PC-9 (cell line): ENCODE measurements around the gene MCRIP1. TPM values are rescaled to one million over a fixed set of nuclear protein-coding genes. Genes with fewer than 3 reads are reported as not detected.

Experiments
- BruUV-seq: library from RNA; stranded (reverse); fragments of 400-500 nt; replicated peaks from 2 replicates; lab custom pipeline; 2021; lab: Mats Ljungman, UMichigan
- CTCF ChIA-PET: fragments of 300-600 bp; sonication (Branson Sonifier 250); formaldehyde crosslinking; loops from one replicate; lab custom pipeline; 2022; ENCODE audit warnings: antibody characterized with exemption; lab: Charles Lee
- POLR2A ChIA-PET: fragments of 300-600 bp; sonication (Branson Sonifier 250); formaldehyde crosslinking; loops from one replicate; lab custom pipeline; 2022; ENCODE audit warnings: antibody characterized with exemption; ENCODE audit not compliant: unreplicated experiment; lab: Charles Lee
- DNase-seq, 2 experiments: peaks; one replicate each; pipeline versions ENCODE4 v3.0.0 to v3.0.0-alpha.2; 2015 to 2022; ENCODE audit warnings: mixed read lengths in 1 of 2
- H2AFZ ChIP-seq: fragments of 200-600 bp; sonication (generic); 2 replicates; pipeline ENCODE4 v1.8.1; 2017; ENCODE audit warnings: antibody characterized with exemption
- H3F3A ChIP-seq: fragments of 200-600 bp; sonication (generic); 2 replicates; pipeline ENCODE4 v1.8.1; 2017; ENCODE audit warnings: antibody characterized with exemption, mild to moderate bottlenecking, low read depth; ENCODE audit not compliant: insufficient read depth
- H3K27ac ChIP-seq: fragments of 200-600 bp; sonication (generic); 2 replicates; pipeline ENCODE4 v1.6.1; 2016; ENCODE audit warnings: mixed run types
- H3K27me3 ChIP-seq: fragments of 200-600 bp; sonication (generic); 2 replicates; pipeline ENCODE4 v1.6.1; 2016; ENCODE audit warnings: low read depth, mixed run types; ENCODE audit not compliant: insufficient read depth
- H3K36me3 ChIP-seq: fragments of 200-600 bp; sonication (generic); 2 replicates; pipeline ENCODE4 v1.6.1; 2016; ENCODE audit warnings: low read depth, mixed run types
- H3K4me1 ChIP-seq: fragments of 200-600 bp; sonication (generic); replicated peaks from 2 replicates; pipeline ENCODE4 v1.6.1; 2016; ENCODE audit warnings: mixed run types; ENCODE audit not compliant: insufficient read depth
- H3K4me2 ChIP-seq: fragments of 200-600 bp; sonication (generic); 2 replicates; pipeline ENCODE4 v1.6.1; 2017; ENCODE audit warnings: mixed run types
- H3K4me3 ChIP-seq: fragments of 200-600 bp; sonication (generic); 2 replicates; pipeline ENCODE4 v1.6.1; 2016; ENCODE audit warnings: mixed run types
- H3K79me2 ChIP-seq: fragments of 200-600 bp; sonication (generic); 2 replicates; pipeline ENCODE4 v1.6.1; 2017; ENCODE audit warnings: low read depth, mixed run types
- H3K9me2 ChIP-seq: fragments of 200-600 bp; sonication (generic); 2 replicates; pipeline ENCODE4 v1.8.1; 2017; ENCODE audit warnings: mild to moderate bottlenecking; ENCODE audit not compliant: insufficient read depth
- H3K9me3 ChIP-seq: fragments of 200-600 bp; sonication (generic); 2 replicates; pipeline ENCODE4 v1.8.1; 2016; ENCODE audit warnings: low read depth; ENCODE audit not compliant: insufficient read depth
- H4K20me1 ChIP-seq: fragments of 200-600 bp; sonication (generic); 2 replicates; pipeline ENCODE4 v1.8.1; 2017; ENCODE audit not compliant: insufficient read depth
- EZH2 ChIP-seq: fragments of 200-600 bp; sonication (generic); IDR thresholded peaks from 2 replicates; pipeline ENCODE4 v1.8.0; 2017; ENCODE audit warnings: antibody characterized with exemption, low read depth
- intact Hi-C: fragments of 100-400 bp; cut with micrococcal nuclease; formaldehyde crosslinking; loops from one replicate; pipeline ENCODE4 v1.10.0; 2022; ENCODE audit not compliant: unreplicated experiment
- total RNA-seq: library from RNA; stranded (reverse); gene quantifications from 2 replicates; pipeline ENCODE4 v1.2.3, GENCODE V29; 2021
- TF ChIP-seq, protein P1 (sequence below): fragments of 200-600 bp; sonication (generic); conservative IDR thresholded peaks from 2 replicates; pipeline ENCODE4 v1.6.1; 2017; ENCODE audit warnings: mixed run types, antibody characterized with exemption, mild to moderate bottlenecking, moderate library complexity

Gene MCRIP1
- total RNA-seq, 1 experiment from 2014 or later = 53.8 TPM

DNA sequence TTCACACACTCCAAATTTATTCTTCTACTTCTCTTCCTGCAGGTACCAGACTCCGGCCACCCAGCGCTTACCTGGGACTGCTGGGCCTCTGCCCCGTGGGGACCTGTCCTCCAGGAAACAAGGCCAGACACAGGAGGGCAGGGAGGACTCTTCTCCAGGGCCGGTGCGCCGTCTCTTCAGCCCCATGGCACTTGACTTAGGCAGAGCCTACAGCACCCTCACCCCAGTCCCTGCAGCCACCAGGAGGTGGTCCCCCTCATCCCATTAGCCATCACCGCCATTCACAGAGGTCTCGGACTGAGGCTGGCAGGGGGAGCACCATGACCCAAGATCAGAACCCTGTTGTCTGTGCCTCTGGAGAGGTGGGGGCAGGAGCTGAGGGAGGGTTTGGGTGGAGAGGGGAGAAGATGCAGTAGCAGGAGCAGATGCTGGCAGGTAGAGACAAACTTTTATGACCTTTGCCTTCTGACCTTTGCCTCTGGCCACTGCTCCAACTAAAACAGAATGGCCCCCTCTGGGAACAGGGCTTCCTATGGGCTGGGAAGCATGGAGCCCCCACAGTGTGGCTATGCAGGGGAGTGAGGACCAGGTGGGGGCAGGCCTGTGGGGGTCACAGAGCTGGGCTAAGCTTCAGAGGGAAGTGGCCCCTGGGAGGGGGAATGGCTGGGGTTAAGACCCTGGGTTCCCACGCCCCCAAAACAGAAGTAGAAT is 30.9 kb downstream of the MCRIP1 start:
- Histone ChIP-seq H3K27me3 (peaks cover 25% of the 10 kb centered on the region; the same call in 1 of the 2 replicates), H3K4me3 (no peak overlapping the region), H3K9me3 (no peaks in the 10 kb centered on the region), H2AFZ (no peak overlapping the region), H3K4me2 (no peak overlapping the region), H4K20me1 (no peaks in the 10 kb centered on the region), H3K79me2 (no peaks in the 10 kb centered on the region), H3F3A (no peaks in the 10 kb centered on the region), H3K27ac (no peak overlapping the region), H3K36me3 (no peaks in the 10 kb centered on the region), H3K4me1 (no peaks in the 10 kb centered on the region), H3K9me2 (no peaks in the 10 kb centered on the region)
- DNase-seq = no peak
- POLR2A ChIA-PET = no interaction called here
- CTCF ChIA-PET = no interaction called here
- no peak for TF ChIP-seq EZH2
- TF ChIP-seq, protein P1, sequence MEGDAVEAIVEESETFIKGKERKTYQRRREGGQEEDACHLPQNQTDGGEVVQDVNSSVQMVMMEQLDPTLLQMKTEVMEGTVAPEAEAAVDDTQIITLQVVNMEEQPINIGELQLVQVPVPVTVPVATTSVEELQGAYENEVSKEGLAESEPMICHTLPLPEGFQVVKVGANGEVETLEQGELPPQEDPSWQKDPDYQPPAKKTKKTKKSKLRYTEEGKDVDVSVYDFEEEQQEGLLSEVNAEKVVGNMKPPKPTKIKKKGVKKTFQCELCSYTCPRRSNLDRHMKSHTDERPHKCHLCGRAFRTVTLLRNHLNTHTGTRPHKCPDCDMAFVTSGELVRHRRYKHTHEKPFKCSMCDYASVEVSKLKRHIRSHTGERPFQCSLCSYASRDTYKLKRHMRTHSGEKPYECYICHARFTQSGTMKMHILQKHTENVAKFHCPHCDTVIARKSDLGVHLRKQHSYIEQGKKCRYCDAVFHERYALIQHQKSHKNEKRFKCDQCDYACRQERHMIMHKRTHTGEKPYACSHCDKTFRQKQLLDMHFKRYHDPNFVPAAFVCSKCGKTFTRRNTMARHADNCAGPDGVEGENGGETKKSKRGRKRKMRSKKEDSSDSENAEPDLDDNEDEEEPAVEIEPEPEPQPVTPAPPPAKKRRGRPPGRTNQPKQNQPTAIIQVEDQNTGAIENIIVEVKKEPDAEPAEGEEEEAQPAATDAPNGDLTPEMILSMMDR = no peak
- intact Hi-C loops = no loop called here
- BruUV-seq = no TSS peak

DNA sequence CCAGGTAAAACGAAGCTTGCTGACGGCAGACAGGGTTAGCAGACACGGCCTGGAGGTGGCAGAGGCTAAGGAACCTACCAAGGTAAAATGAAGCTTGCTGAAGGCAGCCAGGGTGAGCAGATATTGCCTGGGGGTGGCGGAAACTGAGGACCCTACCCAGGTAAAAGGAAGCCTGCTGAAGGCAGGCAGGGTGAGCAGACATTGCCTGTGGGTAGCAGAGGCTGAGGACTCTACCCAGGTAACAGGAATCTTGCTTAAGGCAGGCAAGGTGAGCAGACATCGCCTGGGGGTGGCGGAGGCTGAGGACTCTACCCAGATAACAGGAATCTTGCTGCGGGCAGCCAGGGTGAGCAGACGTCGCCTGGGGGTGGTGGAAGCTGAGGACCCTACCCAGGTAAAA is 31.8 kb downstream of the MCRIP1 start:
- no peak overlapping the region for H2AFZ ChIP-seq
- H3K9me3 ChIP-seq = no peaks in the 10 kb centered on the region
- H3K4me2 ChIP-seq = no peak overlapping the region
- no peaks in the 10 kb centered on the region for H3K4me1 ChIP-seq
- no peak overlapping the region for H3K27ac ChIP-seq
- no peak for TF ChIP-seq EZH2
- TF ChIP-seq, protein P1 = no peak
- H3K27me3 ChIP-seq = peaks cover 16% of the 10 kb centered on the region; the same call in 1 of the 2 replicates
- ChIA-PET CTCF (no interaction called here), POLR2A (no interaction called here)
- H3K9me2 ChIP-seq = no peaks in the 10 kb centered on the region
- H3K4me3 ChIP-seq = no peak overlapping the region
- no peaks in the 10 kb centered on the region for H3F3A ChIP-seq
- no peaks in the 10 kb centered on the region for H3K36me3 ChIP-seq
- BruUV-seq = no TSS peak
- no peaks in the 10 kb centered on the region for H3K79me2 ChIP-seq
- DNase-seq = no peak
- H4K20me1 ChIP-seq = no peaks in the 10 kb centered on the region
- intact Hi-C loops = no loop called here

DNA sequence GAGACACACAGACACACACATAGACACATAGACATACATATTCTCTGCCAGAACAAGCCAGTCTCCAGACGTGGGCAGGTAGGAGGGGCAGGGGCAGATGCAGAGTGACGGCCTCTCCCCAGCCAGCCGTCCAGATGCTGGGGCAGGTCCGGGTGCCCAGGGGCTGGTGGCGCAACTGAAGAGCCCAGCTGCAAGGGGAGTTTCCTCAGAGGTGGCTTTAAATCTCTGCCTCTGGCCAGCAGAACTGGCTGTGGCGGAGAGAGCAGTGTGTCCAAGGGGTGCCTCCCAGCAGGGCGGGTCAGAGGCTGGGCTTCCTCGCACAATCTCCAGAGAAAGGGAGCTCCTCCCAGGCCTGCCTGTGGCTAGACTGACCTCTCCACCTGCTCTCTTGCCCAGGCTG is 38.6 kb downstream of the MCRIP1 start:
- H3K27me3 ChIP-seq = no peaks in the 10 kb centered on the region
- H3K9me3 ChIP-seq = no peaks in the 10 kb centered on the region
- H3K79me2 ChIP-seq = no peaks in the 10 kb centered on the region
- H3K9me2 ChIP-seq = no peaks in the 10 kb centered on the region
- CTCF ChIA-PET = interaction anchor here (0.8 to 1.0 kb wide), 2 partner anchors 14 to 72 kb away, joined by 5 read pairs; no protein-coding TSS in a partner anchor
- H2AFZ ChIP-seq = no peak overlapping the region
- no peak for TF ChIP-seq EZH2
- TF ChIP-seq, protein P1 = no peak
- no peak overlapping the region for H3K4me3 ChIP-seq
- no TSS peak for BruUV-seq
- no peaks in the 10 kb centered on the region for H3K36me3 ChIP-seq
- peaks cover 24% of the 10 kb centered on the region for H3F3A ChIP-seq
- DNase-seq = peak; percentile 56 to 84
- intact Hi-C loops = no loop called here
- no peaks in the 10 kb centered on the region for H4K20me1 ChIP-seq
- POLR2A ChIA-PET = interaction anchor here (0.5 to 0.7 kb wide), 4 partner anchors 81 to 197 kb away, joined by 3 to 18 read pairs (median 8); no protein-coding TSS in a partner anchor
- H3K4me1 ChIP-seq = 0 out of 2 replicates have a peak, but pooled peaks cover 7% of the 10 kb centered on the region
- peak overlapping the region; percentile 32 for H3K4me2 ChIP-seq
- no peak overlapping the region for H3K27ac ChIP-seq
